ENCODE data around the gene GCN1.

The GCN1 gene

GRCh38 chr12:120089105-120089504 lies 105.4 kb downstream of the GCN1 start:
- Histone ChIP-seq H3K27me3 (ENCODE audit: control insufficient read depth, insufficient read depth, low read length) (no peaks in the 10 kb centered on the region), H3K9me3 (ENCODE audit: control insufficient read depth, low read length) (no peaks in the 10 kb centered on the region), H3K9ac (ENCODE audit: low read length) (no peak overlapping the region), H3K4me1 (ENCODE audit: control insufficient read depth, insufficient read depth, low read length) (peaks cover 21% of the 10 kb centered on the region), H3K4me3 (ENCODE audit: low read length) (no peak overlapping the region), H3K36me3 (ENCODE audit: control insufficient read depth, insufficient read depth, low read length) (peaks cover 7% of the 10 kb centered on the region)

GRCh38 chr12:120086801-120087621 lies 107.5 kb downstream of the GCN1 start:
- H3K9ac ChIP-seq (ENCODE audit: low read length) = peak overlapping the region; percentile 29
- no peaks in the 10 kb centered on the region for H3K27me3 ChIP-seq (ENCODE audit: control insufficient read depth, insufficient read depth, low read length)
- no peak overlapping the region for H3K4me3 ChIP-seq (ENCODE audit: low read length)
- peaks cover 21% of the 10 kb centered on the region for H3K4me1 ChIP-seq (ENCODE audit: control insufficient read depth, insufficient read depth, low read length)
- H3K9me3 ChIP-seq (ENCODE audit: control insufficient read depth, low read length) = no peaks in the 10 kb centered on the region
- H3K36me3 ChIP-seq (ENCODE audit: control insufficient read depth, insufficient read depth, low read length) = peaks cover 7% of the 10 kb centered on the region

DNA sequence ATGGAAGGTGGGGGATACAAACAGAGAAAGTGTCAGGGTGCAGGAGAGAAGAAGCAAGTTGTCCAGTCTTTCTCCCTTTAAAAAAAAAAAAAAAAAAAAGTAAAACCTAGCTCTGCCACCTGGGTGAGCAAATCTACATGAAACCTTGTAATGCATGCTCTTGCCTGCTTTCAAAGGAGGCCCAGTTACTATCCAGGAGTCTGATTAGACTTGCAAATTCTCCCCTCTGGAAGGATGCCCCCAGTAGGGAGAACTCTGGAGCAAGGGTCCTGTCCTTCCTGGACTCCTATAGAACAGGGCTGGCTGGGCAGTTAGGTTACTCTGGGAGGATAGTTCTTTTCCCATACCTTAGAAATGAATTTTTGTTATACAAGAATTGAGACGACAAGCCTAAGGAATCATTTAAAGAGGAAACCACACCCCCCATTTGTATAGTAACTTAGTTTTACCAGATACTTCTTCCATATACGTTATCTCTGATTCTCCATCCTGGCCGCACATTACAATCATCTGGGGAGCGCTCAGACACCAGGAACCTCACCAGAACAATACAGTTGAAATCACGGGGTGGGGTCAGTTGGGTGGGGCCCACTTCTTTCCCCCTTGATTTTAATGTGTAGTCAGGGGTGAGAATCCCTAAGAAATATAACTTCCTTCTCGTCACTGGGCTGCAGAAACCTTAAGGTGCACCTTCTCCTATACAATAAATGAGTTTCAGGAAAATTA lies 108.4 kb downstream of the GCN1 start:
- no peaks in the 10 kb centered on the region for H3K9me3 ChIP-seq (ENCODE audit: control insufficient read depth, low read length)
- H3K9ac ChIP-seq (ENCODE audit: low read length) = no peak overlapping the region
- peaks cover 21% of the 10 kb centered on the region for H3K4me1 ChIP-seq (ENCODE audit: control insufficient read depth, insufficient read depth, low read length)
- no peak overlapping the region for H3K4me3 ChIP-seq (ENCODE audit: low read length)
- peaks cover 7% of the 10 kb centered on the region for H3K36me3 ChIP-seq (ENCODE audit: control insufficient read depth, insufficient read depth, low read length)
- no peaks in the 10 kb centered on the region for H3K27me3 ChIP-seq (ENCODE audit: control insufficient read depth, insufficient read depth, low read length)

DNA sequence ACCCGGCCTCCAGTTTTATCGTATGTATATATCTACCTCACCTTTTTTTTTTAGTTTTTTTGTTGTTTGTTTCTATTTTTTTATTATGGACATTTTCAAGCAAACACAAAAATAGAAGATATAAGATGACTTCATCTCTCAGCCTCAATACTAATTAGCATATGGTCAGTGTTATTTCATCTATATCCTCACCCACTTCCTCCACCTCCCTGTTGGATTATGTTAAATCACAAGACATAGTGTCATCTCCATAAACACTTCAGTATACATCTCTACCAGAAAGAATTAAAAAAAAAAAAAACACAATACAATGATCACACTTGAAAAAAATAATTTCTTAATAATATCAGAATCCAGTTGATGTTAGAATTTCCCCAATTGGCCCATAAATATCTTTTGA lies 112.9 kb downstream of the GCN1 start:
- Histone ChIP-seq H3K4me3 (ENCODE audit: low read length) (no peak overlapping the region), H3K9ac (ENCODE audit: low read length) (no peak overlapping the region)

GRCh38 chr12:120079411-120080400 lies 114.8 kb downstream of the GCN1 start:
- Histone ChIP-seq H3K27me3 (ENCODE audit: control insufficient read depth, insufficient read depth, low read length) (no peaks in the 10 kb centered on the region), H3K9me3 (ENCODE audit: control insufficient read depth, low read length) (no peaks in the 10 kb centered on the region), H3K4me1 (ENCODE audit: control insufficient read depth, insufficient read depth, low read length) (peaks cover 39% of the 10 kb centered on the region), H3K36me3 (ENCODE audit: control insufficient read depth, insufficient read depth, low read length) (no peaks in the 10 kb centered on the region), H3K9ac (ENCODE audit: low read length) (peak overlapping the region; percentile 26), H3K4me3 (ENCODE audit: low read length) (no peak overlapping the region)

More for the DNA sequence above, 112.9 kb downstream of the GCN1 start:
- Histone ChIP-seq H3K36me3 (ENCODE audit: control insufficient read depth, insufficient read depth, low read length) (no peaks in the 10 kb centered on the region), H3K4me1 (ENCODE audit: control insufficient read depth, insufficient read depth, low read length) (peaks cover 49% of the 10 kb centered on the region), H3K27me3 (ENCODE audit: control insufficient read depth, insufficient read depth, low read length) (no peaks in the 10 kb centered on the region), H3K9me3 (ENCODE audit: control insufficient read depth, low read length) (no peaks in the 10 kb centered on the region)

GRCh38 chr12:120078868-120079267 lies 115.6 kb downstream of the GCN1 start:
- Histone ChIP-seq H3K4me1 (ENCODE audit: control insufficient read depth, insufficient read depth, low read length) (peaks cover 39% of the 10 kb centered on the region), H3K9ac (ENCODE audit: low read length) (peak overlapping the region; percentile 26), H3K9me3 (ENCODE audit: control insufficient read depth, low read length) (no peaks in the 10 kb centered on the region), H3K36me3 (ENCODE audit: control insufficient read depth, insufficient read depth, low read length) (no peaks in the 10 kb centered on the region), H3K4me3 (ENCODE audit: low read length) (no peak overlapping the region), H3K27me3 (ENCODE audit: control insufficient read depth, insufficient read depth, low read length) (no peaks in the 10 kb centered on the region)

- H3K9me3 ChIP-seq (ENCODE audit: control insufficient read depth, low read length) = no peaks in the 10 kb centered on the region
- H3K36me3 ChIP-seq (ENCODE audit: control insufficient read depth, insufficient read depth, low read length) = peaks cover 5% of the 10 kb centered on the region
- H3K4me1 ChIP-seq (ENCODE audit: control insufficient read depth, insufficient read depth, low read length) = peaks cover 39% of the 10 kb centered on the region
- no peak overlapping the region for H3K9ac ChIP-seq (ENCODE audit: low read length)
- H3K27me3 ChIP-seq (ENCODE audit: control insufficient read depth, insufficient read depth, low read length) = no peaks in the 10 kb centered on the region
- H3K4me3 ChIP-seq (ENCODE audit: low read length) = no peak overlapping the region
Observed at GRCh38 chr12:120077260-120077659, 117.3 kb downstream of the GCN1 start.
